ENCODE results near the gene ZNF385D. TPM values are rescaled to one million over a fixed set of nuclear protein-coding genes. Genes with fewer than 3 reads are reported as not detected.

The ZNF385D gene
- polyA plus RNA-seq, 1 donor (not counting 4 experiments of a cell fraction or from before 2014, with no cell fraction given): 0.46 TPM

DNA sequence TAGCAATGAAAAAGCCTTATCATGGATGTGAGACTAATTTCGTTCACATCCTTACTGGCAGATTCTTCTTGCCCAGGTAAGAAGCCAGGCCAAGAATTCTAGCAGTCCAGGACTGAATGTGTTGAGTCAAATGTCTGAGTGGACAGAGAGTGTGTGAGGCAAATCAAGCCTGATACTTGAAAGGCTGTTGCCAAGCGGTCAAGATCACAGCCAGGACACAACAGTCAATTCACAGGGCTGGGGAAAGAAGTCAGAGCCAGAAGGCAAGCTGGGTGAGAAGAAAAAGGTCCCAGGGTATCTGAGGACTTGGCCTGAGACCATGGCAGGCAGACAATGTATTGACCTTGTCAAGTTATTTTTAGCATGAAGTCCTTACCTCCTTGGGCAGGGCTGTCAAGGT lies 301.3 kb downstream of the ZNF385D start:
- no peak overlapping the region for H2AFZ ChIP-seq (ENCODE audit: control insufficient read depth, low read length)
- H4K20me1 ChIP-seq (ENCODE audit: control insufficient read depth, extremely low read depth, insufficient read depth, low read length): no peaks in the 10 kb centered on the region
- dilution Hi-C loops (cut with MboI; ENCODE audit: extremely low pct_ligation_motif_present, low sequenced_read_pairs): no loop called here
- no peaks in the 10 kb centered on the region for H3K9me1 ChIP-seq (ENCODE audit: control insufficient read depth, extremely low read depth, insufficient read depth, low read length)
- H3K4me3 ChIP-seq (ENCODE audit: control insufficient read depth in 2 of 3, extremely low read depth in 1 of 3, insufficient read depth in 2 of 3, low read depth in 1 of 3, low read length in 3 of 3): no peak overlapping the region
- TF ChIP-seq, protein P1, sequence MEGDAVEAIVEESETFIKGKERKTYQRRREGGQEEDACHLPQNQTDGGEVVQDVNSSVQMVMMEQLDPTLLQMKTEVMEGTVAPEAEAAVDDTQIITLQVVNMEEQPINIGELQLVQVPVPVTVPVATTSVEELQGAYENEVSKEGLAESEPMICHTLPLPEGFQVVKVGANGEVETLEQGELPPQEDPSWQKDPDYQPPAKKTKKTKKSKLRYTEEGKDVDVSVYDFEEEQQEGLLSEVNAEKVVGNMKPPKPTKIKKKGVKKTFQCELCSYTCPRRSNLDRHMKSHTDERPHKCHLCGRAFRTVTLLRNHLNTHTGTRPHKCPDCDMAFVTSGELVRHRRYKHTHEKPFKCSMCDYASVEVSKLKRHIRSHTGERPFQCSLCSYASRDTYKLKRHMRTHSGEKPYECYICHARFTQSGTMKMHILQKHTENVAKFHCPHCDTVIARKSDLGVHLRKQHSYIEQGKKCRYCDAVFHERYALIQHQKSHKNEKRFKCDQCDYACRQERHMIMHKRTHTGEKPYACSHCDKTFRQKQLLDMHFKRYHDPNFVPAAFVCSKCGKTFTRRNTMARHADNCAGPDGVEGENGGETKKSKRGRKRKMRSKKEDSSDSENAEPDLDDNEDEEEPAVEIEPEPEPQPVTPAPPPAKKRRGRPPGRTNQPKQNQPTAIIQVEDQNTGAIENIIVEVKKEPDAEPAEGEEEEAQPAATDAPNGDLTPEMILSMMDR (optimal IDR thresholded peaks at IDR 0.05 in 1 of 3, IDR thresholded peaks at IDR 0.05 in 1 of 3, conservative IDR thresholded peaks at IDR 0.05 in 1 of 3; ENCODE audit: extremely low read depth in 1 of 3, insufficient read depth in 2 of 3, low read length in 3 of 3): no peak
- TF ChIP-seq EZH2 (IDR thresholded peaks at IDR 0.05; ENCODE audit: low read length): no peak
- H3K36me3 ChIP-seq (ENCODE audit: control insufficient read depth in 2 of 2, extremely low read depth in 1 of 2, insufficient read depth in 2 of 2, low read length in 2 of 2): no peaks in the 10 kb centered on the region
- no peak overlapping the region for H3K4me2 ChIP-seq (ENCODE audit: control insufficient read depth, extremely low read depth, insufficient read depth, low read depth, low read length)
- H3K27ac ChIP-seq (ENCODE audit: control insufficient read depth, insufficient read depth, low read length): no peak overlapping the region
- no peak for FAIRE-seq
- no peak overlapping the region for H3K9ac ChIP-seq (ENCODE audit: control insufficient read depth, extremely low read depth, insufficient read depth, low read length)
- H3K27me3 ChIP-seq (ENCODE audit: control insufficient read depth, extremely low read depth, insufficient read depth, low read length): no peaks in the 10 kb centered on the region
- DNase-seq (ENCODE audit: low read depth, low spot score): no peak
- no peaks in the 10 kb centered on the region for H3K4me1 ChIP-seq (ENCODE audit: control insufficient read depth, extremely low read depth, insufficient read depth, low read length)
- H3K79me2 ChIP-seq (ENCODE audit: control insufficient read depth, insufficient read depth, low read length): no peaks in the 10 kb centered on the region
- H3K9me3 ChIP-seq (ENCODE audit: control insufficient read depth, low read depth, low read length): no peaks in the 10 kb centered on the region

GRCh38 chr3:21447476-21448151 lies 303.4 kb downstream of the ZNF385D start:
- no peak overlapping the region for H2AFZ ChIP-seq (ENCODE audit: control insufficient read depth, low read length)
- no peak overlapping the region for H3K4me3 ChIP-seq (ENCODE audit: control insufficient read depth in 2 of 3, extremely low read depth in 1 of 3, insufficient read depth in 2 of 3, low read depth in 1 of 3, low read length in 3 of 3)
- no peak overlapping the region for H3K9ac ChIP-seq (ENCODE audit: control insufficient read depth, extremely low read depth, insufficient read depth, low read length)
- FAIRE-seq (no peak), DNase-seq (ENCODE audit: low read depth, low spot score) (no peak)
- H4K20me1 ChIP-seq (ENCODE audit: control insufficient read depth, extremely low read depth, insufficient read depth, low read length): no peaks in the 10 kb centered on the region
- no peaks in the 10 kb centered on the region for H3K9me1 ChIP-seq (ENCODE audit: control insufficient read depth, extremely low read depth, insufficient read depth, low read length)
- H3K36me3 ChIP-seq (ENCODE audit: control insufficient read depth in 2 of 2, extremely low read depth in 1 of 2, insufficient read depth in 2 of 2, low read length in 2 of 2): no peaks in the 10 kb centered on the region
- TF ChIP-seq, protein P1 (optimal IDR thresholded peaks at IDR 0.05 in 1 of 3, IDR thresholded peaks at IDR 0.05 in 1 of 3, conservative IDR thresholded peaks at IDR 0.05 in 1 of 3; ENCODE audit: extremely low read depth in 1 of 3, insufficient read depth in 2 of 3, low read length in 3 of 3): no peak
- TF ChIP-seq EZH2 (IDR thresholded peaks at IDR 0.05; ENCODE audit: low read length): no peak
- no peak overlapping the region for H3K4me2 ChIP-seq (ENCODE audit: control insufficient read depth, extremely low read depth, insufficient read depth, low read depth, low read length)
- H3K27ac ChIP-seq (ENCODE audit: control insufficient read depth, insufficient read depth, low read length): no peak overlapping the region
- dilution Hi-C loops (cut with MboI; ENCODE audit: extremely low pct_ligation_motif_present, low sequenced_read_pairs): no loop called here
- no peaks in the 10 kb centered on the region for H3K9me3 ChIP-seq (ENCODE audit: control insufficient read depth, low read depth, low read length)
- no peaks in the 10 kb centered on the region for H3K27me3 ChIP-seq (ENCODE audit: control insufficient read depth, extremely low read depth, insufficient read depth, low read length)
- no peaks in the 10 kb centered on the region for H3K4me1 ChIP-seq (ENCODE audit: control insufficient read depth, extremely low read depth, insufficient read depth, low read length)
- H3K79me2 ChIP-seq (ENCODE audit: control insufficient read depth, insufficient read depth, low read length): no peaks in the 10 kb centered on the region

All from keratinocyte (primary cell).